ENCODE measurements around the gene CAVIN3.

GRCh38 chr11:6357222-6357621, 36.9 kb upstream of the CAVIN3 start:
- TF ChIP-seq GATA2 (IDR thresholded peaks at IDR 0.05; ENCODE audit: low read depth, low read length), result no peak
- no peak for TF ChIP-seq GATA3 (IDR thresholded peaks at IDR 0.05; ENCODE audit: low read depth, low read length)
